Left cardiac atrium (tissue), 4 donors: ENCODE measurements around the gene JMJD6. TPM values are rescaled to one million over a fixed set of nuclear protein-coding genes. Genes with fewer than 3 reads are reported as not detected.
"Not testable (repeated sequence)": the region's sequence is repeated elsewhere in the genome, so short reads cannot be mapped to it uniquely, and the experiment has no call there.

ENCODE experiments used
- ATAC-seq, 2 donors: fragments of 200-7000 bp; cut with Tn5 transposase; one replicate each; pipeline ENCODE4 v1.9.1; 2020; ENCODE audit warnings: mild to moderate bottlenecking in 2 of 2, moderate library complexity in 2 of 2
- DNase-seq: peaks from one replicate; pipeline ENCODE4 v3.0.0-alpha.2; 2020
- intact Hi-C, 2 donors: fragments of 100-400 bp; cut with DNase I; formaldehyde crosslinking; loops; one replicate each; pipeline versions ENCODE4 v1.14.1 to v1.15.1; 2022 to 2023
- total RNA-seq, 2 donors: library from RNA; stranded (reverse); fragmentation: NEBNext Ultra II Directional; extraction: Animal tissue kit (Norgen Biotek cat#: 25700); gene quantifications; one replicate each; pipeline ENCODE4 v1.2.1, GENCODE V29; 2021
- donor health status: DM: no; HTN: yes; CAD: no.
- donor health status: DM: no; HTN: yes; CAD: no; lungs with severe emphysema.
- donor health status: DM: yes; HTN: yes; CAD: no.
- donor health status: Dilated cardiomyopathy.

The JMJD6 gene
- total RNA-seq, 2 donors from 2014 or later, result 44.9 to 55.3 TPM

GRCh38 chr17:76722279-76722678 is 4.1 kb downstream of the JMJD6 start:
- no peak for DNase-seq
- ATAC-seq, result no peak
- intact Hi-C loops, result no loop called here

DNA sequence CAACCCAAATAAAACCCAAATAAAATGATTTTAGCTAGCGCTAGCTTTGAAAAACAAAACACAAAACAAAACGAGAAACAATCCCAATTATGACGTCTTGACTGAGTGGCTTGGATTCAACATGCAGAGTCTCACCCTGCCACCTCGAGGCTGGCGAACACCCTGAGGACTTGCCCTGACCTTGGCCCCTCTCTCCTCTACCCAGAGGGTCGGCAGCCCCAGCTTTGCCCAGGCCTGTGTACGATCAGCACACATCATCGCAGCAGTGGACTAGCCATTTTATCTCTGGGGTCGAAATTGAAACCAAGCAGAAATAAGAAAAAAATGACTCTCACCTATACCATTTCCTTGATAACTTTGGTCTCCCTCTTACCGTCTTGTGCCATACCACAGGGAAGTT is 4.9 kb downstream of the JMJD6 start:
- intact Hi-C loops, result no loop called here
- no peak for ATAC-seq
- DNase-seq, result no peak

DNA sequence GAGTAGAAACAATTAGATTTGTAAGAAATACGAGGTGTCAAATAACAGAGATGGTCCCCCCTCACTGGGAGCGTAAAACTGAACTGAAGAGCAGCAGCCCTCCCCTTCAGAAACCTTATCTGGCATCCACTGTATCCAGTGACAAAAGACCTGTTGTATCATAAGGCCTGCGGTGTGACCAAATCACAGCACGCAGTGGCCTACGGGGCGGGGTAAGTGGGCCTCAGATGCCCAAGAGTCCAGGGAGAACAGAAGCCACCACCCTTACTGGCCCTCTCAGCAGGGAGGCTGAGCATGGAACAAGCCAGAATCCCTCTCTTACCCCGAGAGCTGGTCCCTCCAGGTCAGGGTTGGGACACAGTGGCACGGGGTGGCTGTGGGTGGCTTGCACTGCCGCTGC is 5.5 kb downstream of the JMJD6 start:
- no peak for DNase-seq
- no peak for ATAC-seq
- intact Hi-C loops, result no loop called here

DNA sequence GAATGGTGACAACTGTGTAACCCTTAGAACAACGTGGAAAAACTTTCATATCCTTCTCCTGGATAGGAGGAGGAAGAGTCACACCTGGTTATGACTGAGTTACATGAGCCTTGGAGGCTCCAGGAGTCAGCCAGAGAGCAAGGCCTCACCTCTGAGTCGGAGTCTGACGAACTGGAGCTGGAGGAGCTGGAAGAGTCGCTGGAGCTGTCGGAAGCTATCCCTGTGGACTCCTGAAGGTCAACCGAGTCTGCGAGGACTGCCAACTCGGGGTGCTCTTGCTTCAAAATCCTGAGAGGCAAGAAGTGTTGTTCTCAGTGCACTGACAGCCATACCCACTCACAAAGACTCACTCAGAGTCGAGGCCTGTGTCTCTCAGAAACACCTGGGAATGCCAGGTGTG is 6.2 kb downstream of the JMJD6 start:
- intact Hi-C loops, result no loop called here
- no peak for ATAC-seq
- no peak for DNase-seq

DNA sequence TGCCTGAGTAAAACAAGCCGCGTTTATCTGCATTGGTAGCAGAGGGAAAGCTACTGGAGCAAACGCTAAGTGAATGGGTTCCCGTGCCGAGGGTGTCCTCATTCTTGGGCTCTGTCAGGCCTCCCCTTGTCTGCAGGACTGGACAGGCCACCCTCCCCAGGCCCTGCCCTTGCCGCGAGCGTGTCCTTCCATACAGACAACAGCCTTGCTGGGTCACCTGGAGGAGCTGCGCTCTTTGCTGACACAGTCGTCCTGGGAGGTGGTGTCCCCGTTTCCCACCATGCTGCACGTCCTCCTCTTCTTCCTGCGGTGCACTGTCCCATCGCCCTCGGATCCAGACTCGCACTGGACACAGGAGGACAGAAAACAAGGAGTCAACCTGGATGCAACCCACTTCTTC is 7.9 kb downstream of the JMJD6 start:
- intact Hi-C loops, result loop anchor here in 1 of 2 donors (5.0 to 10.0 kb wide), 2 partner anchors 36 to 164 kb away; no protein-coding TSS in a partner anchor
- ATAC-seq (no peak), DNase-seq (no peak)

- ATAC-seq, result peak in 1 of 2 donors; percentile 27
- DNase-seq, result no peak
- intact Hi-C loops, result loop anchor here in 1 of 2 donors (5.0 to 10.0 kb wide), 2 partner anchors 35 to 162 kb away; no protein-coding TSS in a partner anchor
These were observed 9.6 kb downstream of the JMJD6 start for GRCh38 chr17:76716839-76717215.

DNA sequence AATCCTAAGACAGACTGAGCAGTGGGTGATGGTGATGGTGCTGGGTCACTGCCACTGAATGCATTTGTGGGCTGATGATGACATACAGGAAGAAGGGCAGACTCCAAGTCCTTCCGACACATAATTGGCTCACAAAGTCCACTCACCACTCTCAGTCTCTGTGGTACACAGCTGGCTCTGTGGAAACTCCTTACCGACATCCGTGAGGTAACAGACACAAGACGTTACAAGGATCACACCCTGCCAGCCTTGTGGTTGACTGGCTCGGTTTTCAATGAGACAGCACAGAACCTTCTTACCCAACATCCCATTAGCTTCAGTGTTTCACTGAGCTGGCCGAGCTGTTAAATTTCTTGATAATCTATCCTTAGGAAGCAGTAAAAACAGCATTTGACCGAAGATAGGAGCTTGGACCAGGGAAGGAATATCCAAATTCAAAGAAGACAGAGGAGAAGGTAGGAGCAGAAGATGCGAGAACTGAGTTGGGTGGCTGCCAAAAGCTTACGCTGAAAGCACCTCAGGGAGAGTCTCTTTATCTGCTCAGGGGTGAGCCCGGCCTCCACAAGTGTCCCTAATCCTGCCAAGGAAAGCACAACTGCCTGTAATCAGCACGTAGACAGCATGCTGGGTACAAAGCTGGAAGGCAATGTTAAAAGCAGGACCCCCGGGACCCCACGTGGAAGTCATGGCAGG is 10.1 kb downstream of the JMJD6 start:
- peak; percentile 75 to 80 for ATAC-seq
- intact Hi-C loops, result loop anchor here in 1 of 2 donors (5.0 to 10.0 kb wide), 2 partner anchors 34 to 161 kb away; no protein-coding TSS in a partner anchor
- DNase-seq, result peak; percentile 78

- no peak for ATAC-seq
- DNase-seq, result no peak
- intact Hi-C loops, result loop anchor here in 1 of 2 donors (5.0 to 10.0 kb wide), 2 partner anchors 33 to 161 kb away; no protein-coding TSS in a partner anchor
These were observed 10.9 kb downstream of the JMJD6 start for GRCh38 chr17:76715496-76715830.

DNA sequence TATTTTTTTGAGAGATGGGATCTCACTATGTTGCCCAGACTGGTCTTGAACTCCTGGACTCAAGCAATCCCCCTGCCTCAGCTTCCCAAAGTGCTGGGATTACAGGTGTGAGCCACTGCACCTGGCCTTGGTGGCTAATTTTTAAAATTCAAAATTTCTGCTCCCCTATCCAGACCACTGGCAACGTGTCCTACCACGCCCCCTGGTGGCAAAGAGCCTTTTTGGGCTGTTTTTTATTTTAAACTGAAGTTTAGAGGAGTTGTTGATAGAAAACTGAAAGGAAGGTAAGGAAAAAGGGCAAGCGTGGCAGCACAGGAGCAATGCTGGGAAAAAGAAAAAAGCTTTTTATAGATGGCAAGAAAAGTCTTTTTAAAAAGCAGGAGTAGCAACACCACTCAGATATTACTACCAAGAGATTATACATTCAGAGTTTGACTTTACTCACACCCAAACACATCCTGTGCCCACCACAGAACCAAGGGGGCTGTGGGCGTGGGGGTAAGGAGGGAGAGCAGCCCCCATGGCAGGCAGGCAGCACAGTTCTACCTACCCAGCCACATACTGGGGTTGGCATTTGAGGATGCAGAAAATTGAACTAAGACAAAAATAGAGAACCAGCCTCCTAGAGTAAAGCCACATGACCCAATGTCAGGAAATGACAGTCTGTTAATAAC is 11.4 kb downstream of the JMJD6 start:
- peak in 1 of 2 donors; percentile 14 for ATAC-seq
- peak; percentile 75 for DNase-seq
- intact Hi-C loops, result loop anchor here in 1 of 2 donors (5.0 to 10.0 kb wide), 2 partner anchors 33 to 160 kb away; no protein-coding TSS in a partner anchor

GRCh38 chr17:76714336-76714735 is 12.1 kb downstream of the JMJD6 start:
- ATAC-seq (no peak), DNase-seq (no peak)
- intact Hi-C loops, result loop anchor here in 1 of 2 donors (10.0 kb wide), 1 partner anchor 160 kb away; no protein-coding TSS in a partner anchor

GRCh38 chr17:76713765-76714164 is 12.6 kb downstream of the JMJD6 start:
- ATAC-seq, result no peak
- intact Hi-C loops, result loop anchor here in 1 of 2 donors (10.0 kb wide), 1 partner anchor 159 kb away; no protein-coding TSS in a partner anchor
- no peak for DNase-seq

DNA sequence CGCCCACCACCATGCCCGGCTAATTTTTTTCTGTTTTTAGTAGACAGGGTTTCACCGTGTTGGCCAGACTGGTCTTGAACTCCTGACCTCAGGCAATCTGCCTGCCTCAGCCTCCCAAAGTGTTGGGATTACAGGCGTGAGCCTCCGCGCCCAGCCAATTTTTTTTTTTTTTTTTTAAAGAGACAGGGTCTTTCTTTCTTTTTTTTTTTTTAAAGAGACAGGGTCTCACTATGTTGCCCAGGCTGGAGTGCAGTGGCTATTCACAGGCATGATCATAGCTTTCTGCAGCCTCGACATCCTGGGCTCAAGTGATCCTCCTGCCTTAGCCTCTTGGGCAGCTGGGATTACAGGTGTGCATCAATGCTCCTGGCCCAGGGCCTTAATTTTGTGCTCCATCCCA is 14.1 kb downstream of the JMJD6 start:
- not testable (repeated sequence) for ATAC-seq, DNase-seq
- intact Hi-C loops, result loop anchor here in 1 of 2 donors (10.0 kb wide), 1 partner anchor 158 kb away; no protein-coding TSS in a partner anchor

- intact Hi-C loops, result loop anchor here in 1 of 2 donors (10.0 kb wide), 1 partner anchor 156 kb away; no protein-coding TSS in a partner anchor
- ATAC-seq, result peak; percentile 67 to 72
These were observed 15.4 kb downstream of the JMJD6 start, which contains the start of gene MXRA7 for GRCh38 chr17:76710863-76711611. Gene MXRA7 (minus strand): TSS chr17:76710965. CDS start chr17:76710946, 19 bp downstream.

GRCh38 chr17:76709951-76710862 is 16.2 kb downstream of the JMJD6 start:
- ATAC-seq, result peak; percentile 10 to 12
- DNase-seq, result not testable (repeated sequence)
- intact Hi-C loops, result loop anchor here in 1 of 2 donors (10.0 kb wide), 1 partner anchor 155 kb away; no protein-coding TSS in a partner anchor

More at GRCh38 chr17:76710863-76711611, 15.4 kb downstream of the JMJD6 start, which contains the start of gene MXRA7:
- DNase-seq, result peak; percentile 80

DNA sequence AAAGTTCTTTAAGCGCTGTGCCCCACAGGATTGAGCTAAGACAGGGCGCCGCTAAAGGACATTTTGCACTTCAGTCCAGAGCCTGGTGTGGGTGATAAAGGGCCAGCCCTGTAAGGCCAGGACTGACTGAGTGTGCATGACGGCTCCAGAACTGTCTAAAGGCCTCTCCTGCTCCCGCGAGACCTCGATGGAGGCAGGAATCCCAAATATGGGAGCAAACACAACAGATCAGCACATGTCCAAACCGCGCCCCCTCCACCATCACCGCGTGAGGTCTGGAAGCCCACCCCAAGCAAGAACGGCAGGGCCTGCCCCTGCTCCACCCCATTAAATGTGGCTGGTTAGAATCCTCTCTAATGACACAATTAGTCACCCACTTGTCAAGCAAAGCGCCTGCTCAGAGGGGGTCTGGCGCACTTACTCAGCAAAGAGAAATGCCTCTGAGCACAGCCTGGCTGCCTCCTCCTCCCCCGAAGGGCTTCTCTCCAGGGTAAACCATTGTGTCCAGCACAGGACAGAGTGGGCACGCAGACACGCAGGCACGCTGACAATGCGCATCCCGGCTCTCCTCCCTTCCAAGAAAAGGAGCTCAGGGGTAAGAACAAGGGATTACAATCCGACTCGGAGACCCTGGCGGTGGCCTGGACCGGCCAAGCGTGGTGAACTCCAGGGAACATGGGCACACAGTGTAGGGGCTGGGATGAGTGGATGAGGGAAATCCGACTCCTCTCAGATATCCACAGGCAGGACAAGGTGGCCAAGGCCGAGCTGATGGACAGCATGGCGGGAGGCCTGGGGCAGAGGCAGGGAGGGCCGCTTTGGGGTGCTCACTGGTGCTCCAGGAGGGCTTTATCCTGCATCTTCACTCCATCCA is 17.1 kb downstream of the JMJD6 start:
- ATAC-seq (peak; percentile 77 to 82), DNase-seq (peak; percentile 89)
- intact Hi-C loops, result no loop called here

DNA sequence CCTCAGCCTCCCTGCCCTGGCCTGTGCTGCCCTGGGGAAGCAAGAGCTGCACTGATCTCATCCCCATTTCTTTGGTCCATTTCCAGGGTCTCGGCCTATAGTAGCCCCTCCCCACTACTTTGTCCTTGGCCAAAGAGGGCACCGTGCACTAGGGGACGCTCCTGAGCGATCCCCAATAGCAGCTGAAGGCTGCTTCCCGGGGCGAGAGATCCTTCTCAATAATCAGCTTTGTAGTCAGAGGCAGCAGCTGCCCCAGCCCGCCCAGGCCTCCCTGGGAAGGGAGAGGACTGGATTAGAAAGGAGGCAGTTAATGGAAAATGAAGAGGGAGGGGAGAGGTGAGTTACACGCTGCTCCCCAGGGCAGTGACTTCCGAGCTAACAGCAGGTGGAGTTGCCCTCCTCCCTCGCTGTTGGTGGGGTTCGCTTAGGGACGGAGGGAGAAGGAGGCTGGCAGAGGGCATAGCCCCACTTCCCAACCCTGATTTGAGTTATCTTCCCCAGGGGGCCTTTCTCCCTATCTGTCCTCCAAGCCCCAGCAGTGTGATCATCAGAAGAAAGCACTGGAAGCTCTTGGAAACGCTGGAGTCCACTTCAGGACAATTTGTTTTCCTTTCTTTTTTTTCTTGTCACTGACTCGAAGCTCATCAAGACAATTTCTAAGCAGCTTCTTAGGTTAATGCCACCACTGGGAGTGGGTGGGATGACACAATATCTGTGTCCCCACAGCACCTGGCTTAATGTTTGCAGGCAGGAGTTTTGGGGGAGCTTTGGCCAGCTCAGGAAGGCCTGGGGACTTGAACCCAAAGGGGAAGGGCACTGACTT is 18.2 kb downstream of the JMJD6 start:
- intact Hi-C loops, result no loop called here
- peak; percentile 1 to 5 for ATAC-seq
- peak; percentile 51 for DNase-seq
